Measurements from ENCODE around the gene PRSS38.

Gene PRSS38

GRCh38 chr1:227815468-227816409 is at the start of gene PRSS38:
PRSS38 (plus strand) TSS chr1:227815675; CDS start chr1:227815717, 42 bp downstream.
- TF ChIP-seq, protein P1, sequence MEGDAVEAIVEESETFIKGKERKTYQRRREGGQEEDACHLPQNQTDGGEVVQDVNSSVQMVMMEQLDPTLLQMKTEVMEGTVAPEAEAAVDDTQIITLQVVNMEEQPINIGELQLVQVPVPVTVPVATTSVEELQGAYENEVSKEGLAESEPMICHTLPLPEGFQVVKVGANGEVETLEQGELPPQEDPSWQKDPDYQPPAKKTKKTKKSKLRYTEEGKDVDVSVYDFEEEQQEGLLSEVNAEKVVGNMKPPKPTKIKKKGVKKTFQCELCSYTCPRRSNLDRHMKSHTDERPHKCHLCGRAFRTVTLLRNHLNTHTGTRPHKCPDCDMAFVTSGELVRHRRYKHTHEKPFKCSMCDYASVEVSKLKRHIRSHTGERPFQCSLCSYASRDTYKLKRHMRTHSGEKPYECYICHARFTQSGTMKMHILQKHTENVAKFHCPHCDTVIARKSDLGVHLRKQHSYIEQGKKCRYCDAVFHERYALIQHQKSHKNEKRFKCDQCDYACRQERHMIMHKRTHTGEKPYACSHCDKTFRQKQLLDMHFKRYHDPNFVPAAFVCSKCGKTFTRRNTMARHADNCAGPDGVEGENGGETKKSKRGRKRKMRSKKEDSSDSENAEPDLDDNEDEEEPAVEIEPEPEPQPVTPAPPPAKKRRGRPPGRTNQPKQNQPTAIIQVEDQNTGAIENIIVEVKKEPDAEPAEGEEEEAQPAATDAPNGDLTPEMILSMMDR (IDR thresholded peaks at IDR 0.05): 0 out of 2 replicates have a peak, but pooled peaks have one; percentile 16

DNA sequence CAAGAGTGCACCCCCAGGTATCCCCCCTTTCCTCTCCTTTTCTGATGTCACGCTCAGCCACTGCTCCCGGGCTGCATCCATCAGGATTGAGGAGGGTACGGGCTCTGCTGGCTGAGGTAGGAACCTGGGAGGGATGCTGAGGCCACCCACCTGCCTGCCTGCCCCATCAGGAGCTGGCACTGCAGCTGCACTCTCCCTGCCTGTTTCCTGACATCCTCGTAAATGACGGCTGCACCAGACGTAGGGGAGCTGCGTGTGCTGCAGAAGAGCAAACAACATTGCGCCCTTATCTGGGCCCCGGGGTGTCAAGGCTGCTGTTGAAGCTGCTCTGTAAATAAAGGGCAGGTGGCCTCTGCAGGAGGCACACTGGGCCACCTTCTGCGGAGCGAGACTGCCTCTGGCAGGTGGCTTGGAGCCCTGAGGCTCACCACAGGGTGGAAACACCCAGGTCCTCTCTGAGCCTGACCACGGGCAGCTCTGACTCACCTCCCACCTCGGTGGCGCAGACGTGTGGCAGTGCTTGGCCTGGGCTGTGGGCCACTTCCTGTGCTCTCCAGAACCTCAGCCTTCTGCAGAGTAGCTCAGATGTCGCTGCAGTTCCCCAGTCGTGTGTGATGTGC is 49.4 kb upstream of the PRSS38 start:
- TF ChIP-seq, protein P1 (IDR thresholded peaks at IDR 0.05): no peak

- TF ChIP-seq, protein P1 (IDR thresholded peaks at IDR 0.05): no peak
Measured at GRCh38 chr1:227766653-227767277, 48.7 kb upstream of the PRSS38 start.

DNA sequence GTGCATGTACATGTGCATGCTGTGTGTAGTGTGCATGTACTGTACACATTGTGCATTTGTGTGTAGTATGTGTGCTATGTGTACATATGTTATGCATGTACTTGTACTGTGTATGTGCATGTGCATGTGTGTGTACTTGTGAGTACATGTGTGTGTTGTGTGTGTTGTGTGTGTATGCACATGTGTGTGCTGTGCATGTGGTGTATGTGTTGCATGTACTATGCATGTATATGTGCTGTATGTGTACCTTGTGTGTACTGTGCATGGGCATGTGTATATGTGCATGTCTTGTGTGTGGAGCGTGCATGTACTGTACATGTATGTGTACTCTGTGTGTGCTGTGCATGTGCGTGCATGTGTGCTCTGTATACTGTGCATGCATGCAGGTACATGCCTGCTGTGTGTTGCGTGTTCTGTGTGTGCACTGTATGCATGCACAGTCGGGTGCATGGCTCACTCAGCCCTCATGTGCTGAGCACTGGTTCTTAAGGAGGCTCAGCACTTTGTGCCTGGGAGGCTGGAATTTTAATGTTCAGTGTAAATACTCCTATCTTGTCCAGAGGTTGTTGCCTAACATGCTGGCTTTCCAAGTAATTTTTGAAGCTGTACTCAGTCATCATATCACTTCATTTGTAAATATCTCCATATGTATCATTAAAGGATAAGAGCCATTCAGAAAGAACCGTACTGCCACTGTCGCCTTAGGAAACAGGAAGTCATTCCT is 47.9 kb upstream of the PRSS38 start:
- TF ChIP-seq, protein P1 (IDR thresholded peaks at IDR 0.05): no peak

DNA sequence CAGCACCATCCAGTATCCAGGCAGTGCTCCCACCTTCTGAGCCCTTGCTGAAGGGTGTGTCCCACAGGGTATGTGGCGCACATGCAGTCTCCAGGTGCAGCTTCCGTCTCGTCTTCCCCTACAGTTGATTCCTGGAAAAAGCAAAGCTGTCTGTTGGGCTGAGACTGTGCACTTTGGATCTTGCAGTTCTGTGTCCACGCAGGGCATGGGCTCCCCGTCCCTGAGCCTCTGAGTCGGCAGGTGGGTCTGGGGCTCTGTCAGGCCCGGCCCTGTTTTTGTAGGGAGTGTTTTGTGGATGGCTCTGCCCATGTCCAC is 47.4 kb upstream of the PRSS38 start:
- TF ChIP-seq, protein P1 (IDR thresholded peaks at IDR 0.05): no peak

DNA sequence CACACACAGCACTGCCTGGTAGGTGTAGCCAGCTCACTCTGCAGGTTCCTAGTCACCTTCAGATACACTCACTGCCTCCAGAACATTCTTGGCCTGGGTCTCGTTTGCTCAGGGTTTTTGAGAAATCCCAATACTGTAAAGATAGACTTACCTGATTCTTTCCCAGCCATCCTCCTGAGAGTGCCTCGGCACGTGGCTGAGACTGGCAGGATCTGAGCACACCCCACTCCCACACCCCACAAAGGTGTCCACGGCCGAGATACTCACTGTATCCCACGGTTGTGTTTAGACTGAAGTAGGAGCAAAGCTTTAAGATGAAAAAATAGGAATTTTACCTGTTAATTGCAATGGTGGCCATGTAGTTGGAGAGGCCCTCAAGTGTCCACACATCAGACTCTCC is 46.8 kb upstream of the PRSS38 start:
- TF ChIP-seq, protein P1 (IDR thresholded peaks at IDR 0.05): no peak
